HG03342 (cell line): Measurements from ENCODE around the gene SH3YL1.

Experiments
- ATAC-seq: cut with Tn5 transposase; IDR thresholded peaks from one replicate; pipeline ENCODE4 v1.9.1; 2021; ENCODE audit warnings: mild to moderate bottlenecking, moderate library complexity; ENCODE audit not compliant: unreplicated experiment

The SH3YL1 gene

DNA sequence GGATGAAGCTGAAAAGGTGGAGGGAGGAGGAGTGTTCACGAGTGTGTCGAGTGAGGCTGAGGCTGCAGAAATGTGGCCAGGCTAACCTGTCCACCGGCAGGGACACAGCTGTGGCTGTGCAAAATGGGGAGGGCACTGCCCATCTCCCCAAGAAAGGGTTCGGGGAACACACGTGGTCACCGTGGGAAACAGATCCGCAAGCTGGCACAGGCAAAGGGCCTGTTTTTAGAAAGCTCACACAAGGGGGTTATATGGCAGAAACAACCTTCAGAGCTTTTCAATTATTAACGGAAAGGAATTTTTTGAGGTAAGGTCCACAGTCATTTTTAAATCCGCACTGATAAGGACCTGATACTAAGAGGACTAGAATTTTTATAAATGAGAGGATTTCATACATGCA, 35.7 kb downstream of the SH3YL1 start:
- no peak for ATAC-seq

DNA sequence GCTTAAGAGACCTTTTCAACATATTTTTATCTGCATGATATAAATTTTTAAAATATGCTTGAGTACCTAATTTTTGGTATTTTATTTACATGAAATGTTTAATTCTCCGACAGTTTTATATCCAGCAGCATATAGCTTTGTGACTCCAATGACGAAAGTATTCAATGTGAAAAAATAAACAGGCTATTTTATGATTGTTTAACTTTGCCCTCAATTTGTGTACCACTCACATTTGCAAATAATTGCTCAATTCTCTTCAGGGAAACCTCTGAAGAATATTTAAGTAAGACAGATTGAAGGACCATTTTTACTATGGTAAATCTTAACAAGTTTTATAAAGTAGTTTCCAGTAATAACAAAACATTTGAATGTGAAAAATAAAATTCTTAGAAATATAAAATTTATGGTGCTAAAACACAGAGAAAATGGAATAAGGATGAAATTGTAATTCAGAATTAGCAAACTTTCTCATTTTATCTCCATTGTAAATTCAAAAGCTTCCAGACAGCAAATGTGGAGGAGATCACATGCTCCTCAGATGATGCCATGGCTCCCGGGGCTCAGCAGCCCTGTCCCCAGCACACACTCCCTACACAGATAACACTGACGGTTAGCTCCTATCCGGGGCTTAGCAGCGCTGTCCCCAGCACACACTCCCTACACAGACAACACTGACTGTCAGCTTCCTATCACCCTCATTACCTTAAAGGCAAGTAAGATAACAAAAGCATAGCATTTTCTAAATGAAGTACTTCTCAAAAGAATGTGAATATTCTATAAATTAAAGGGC, 39.7 kb downstream of the SH3YL1 start:
- no peak for ATAC-seq

DNA sequence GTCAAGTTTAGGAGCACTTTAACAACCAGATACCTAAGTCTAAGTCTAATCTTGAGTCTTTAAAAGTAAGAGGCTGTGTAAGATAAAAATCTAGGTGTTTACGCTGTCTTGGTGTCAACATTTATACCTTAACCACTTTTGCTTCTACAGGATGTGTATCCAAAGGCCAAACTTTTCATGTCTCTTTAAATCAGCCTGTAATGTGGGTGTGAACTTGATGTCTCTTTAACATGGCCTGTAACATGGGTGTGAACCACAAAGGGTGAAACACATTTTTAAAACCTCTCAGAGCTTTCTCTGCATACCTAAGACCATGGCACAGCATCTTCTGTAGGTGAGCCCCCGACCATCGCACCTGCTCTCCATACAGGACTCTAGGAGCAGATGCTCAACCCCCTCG, 40.4 kb downstream of the SH3YL1 start:
- ATAC-seq, result no peak

DNA sequence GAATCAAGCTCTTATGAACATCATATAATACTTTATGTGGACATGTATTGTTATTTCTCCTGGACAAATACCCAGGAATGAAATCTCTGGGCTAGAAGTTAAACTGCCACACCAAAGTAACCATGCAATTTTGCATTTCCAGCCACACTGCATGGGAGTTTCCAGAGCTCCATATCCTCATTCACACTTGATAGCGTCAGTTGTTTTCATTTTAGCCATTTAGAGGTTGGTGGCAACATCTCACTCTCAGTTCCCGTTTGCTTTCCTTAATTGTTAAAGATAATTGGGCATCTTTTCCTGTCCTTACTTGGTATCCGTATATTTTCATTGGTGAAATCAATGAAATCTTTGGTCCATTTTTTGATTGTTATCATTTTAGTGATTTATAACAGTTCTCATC, 47.8 kb downstream of the SH3YL1 start:
- no peak for ATAC-seq

DNA sequence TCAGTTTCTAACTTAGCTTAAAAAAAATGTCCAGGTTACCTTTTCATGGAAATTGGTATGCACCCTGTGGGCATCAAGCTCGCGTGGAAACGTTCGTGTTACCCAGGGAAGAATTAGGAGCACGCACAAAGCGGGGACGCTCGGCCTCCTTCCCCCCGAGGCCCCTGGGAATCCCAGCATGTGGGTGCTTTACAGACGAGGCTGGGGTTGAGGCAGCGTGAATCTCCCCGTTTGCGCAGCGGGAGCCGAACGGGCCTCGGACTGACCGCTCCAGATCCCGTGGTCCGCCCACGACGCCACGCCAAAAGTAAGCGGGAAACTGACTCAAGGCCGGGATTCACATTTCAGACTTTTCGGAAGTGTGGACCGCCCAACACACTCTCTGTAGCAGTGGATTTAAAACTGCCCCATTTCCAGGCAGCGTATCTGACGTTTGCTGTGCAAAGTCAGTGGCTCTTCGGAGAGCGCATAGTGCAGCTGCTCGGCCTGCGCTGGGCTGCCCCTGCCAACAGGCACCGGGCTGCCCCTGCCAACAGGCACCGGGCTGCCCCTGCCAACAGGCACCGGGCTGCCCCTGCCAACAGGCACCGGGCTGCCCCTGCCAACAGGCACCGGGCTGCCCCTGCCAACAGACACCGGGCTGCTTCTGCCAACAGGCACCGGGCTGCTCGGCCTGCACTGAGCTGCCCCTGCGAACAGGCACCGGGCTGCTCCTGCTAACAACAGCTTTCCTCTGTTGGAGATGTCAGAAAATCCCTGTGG, 49.7 kb downstream of the SH3YL1 start:
- ATAC-seq, result no peak

DNA sequence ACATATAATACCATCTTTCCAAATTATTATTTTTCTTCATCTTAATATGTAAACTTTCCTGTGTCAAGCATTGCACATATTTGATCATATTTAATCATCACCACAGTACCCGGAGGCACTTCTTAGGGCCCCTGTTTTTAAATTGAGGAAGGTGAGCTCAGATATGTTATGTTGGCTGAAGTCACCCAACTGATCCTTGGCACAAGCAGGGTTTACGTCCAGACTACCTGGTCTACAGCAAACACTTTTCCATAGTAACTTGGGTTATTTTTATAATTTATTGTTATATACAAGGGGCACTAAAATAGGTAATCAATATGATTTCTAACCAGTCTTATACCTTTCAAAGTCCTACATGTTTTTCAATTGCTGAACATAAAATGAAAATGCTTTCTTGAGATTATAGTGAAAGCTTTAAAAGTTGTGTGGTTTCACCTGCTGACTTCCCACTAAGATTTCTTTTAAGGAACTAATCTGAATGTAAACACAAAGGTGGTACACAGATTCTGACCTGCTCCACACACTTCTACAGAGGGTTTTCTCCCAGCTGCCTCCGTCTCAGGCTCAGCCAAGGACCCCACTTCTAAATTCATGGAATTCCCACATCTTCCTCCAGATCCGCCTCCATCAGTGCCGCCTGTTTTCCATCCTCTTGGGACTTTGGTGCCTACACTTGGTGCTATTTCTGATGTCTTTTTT, 52.2 kb downstream of the SH3YL1 start:
- no peak for ATAC-seq

DNA sequence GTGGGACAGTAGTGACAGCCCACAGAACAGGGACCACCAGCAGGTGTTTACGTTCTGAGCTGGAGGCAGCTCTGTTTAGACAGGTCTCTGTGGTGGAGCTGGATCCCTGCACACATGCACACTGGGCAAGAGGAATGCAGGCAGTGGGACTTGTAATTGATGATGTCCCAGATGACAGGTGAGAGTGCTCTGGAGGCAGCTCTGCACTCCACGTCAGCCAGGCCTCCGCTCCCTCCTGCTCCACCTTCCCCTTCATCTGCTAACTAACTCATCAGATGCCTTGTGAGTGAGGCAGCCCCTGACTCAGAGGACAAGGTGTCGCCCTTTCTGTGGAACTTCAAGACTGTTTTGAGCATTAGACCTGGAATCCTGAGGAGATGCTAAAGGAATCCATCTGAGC, 53.2 kb downstream of the SH3YL1 start:
- ATAC-seq, result no peak

DNA sequence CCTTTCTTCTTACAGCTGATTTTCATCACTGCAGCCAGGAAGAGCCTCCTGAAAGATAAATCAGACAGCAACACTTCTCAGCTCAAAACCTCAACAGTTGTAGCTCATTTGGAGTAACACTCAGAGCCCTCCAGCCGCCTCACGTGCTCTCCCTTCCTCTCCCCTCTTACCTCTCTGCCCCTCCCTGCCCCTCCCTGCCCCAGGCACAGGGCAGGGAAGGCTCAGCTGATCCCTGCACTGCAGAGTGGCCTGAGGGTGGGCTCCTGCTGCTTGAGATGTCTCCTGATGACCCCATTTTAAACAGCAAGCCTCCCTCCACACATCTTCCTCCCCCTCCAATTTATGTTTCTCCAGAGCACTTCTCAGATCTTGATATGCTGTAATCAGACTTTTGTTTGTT, 54.4 kb downstream of the SH3YL1 start:
- ATAC-seq, result no peak

DNA sequence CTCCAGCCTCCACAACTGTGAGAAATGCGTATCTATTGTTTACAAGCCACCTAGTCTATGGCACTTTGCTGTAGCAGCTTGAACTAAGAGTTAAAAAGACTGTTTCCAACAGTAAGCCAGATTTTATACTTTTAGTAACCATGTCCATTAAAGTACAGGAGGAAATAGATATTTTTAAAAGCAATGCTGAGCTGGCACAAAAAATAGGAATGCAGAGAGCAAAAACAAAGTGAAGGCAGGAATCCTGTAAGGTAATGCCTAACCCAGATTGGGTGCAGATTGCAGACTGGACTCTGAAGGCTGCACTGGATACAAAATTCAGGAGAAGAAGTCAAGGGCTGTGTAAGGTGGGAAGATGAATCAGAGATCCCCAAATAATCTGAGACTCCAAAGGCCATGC, 55.5 kb downstream of the SH3YL1 start:
- ATAC-seq, result no peak

DNA sequence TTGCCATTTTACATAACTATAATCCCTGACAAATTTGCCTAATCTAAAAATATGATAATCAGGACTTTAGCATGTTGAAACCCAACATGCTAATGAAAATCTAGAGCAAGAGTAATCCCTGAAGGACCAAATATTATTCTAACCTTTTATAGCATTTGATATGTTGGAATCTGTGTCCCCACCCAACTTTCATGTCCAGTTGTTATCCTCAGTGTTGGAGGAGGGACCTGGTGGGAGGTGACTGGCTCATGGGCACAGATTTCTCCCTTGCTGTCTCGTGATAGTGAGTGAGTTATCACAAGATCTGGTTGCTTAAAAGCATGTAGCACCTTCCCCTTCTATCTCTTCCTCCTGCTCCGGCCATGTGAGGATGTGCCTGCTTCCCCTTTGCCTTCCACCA, 59.8 kb downstream of the SH3YL1 start:
- no peak for ATAC-seq

DNA sequence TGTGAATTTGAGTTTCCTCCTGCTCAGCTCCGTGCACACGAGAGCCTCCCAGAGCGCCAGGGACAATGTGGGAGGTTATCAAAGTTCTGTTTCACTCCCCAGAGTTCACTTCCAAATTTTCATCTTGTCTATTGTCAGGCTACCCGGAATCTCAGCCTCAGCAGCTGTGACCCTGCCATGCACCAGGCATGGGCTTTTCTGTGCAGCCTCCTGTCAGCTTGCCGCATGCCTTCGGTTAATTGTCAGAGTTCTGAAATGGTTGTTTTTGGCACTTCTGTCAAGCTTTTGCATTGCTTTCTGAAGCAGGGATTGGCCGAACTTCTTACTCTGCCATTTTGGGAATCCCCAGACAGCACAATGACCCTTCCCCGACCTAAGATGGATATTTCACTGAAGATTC, 60.4 kb downstream of the SH3YL1 start:
- ATAC-seq, result no peak

DNA sequence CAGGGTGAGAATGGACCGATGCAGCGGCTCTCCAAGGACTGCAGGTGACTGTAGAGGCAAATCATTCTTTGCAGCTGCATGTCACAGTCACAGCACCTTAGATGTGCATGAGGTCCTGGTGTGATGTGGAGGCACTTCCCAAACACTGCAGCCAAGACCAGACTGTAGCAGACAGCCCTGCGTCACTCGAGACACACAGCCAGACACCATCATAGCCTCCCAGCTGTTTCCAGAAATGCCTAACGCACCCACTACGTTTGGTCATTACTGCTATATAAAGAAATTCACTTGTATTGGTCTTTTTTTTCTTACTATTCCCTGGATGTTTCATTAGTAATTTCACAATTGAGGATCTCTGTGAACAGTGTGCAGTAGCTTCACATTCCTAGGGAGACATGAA, 60.9 kb downstream of the SH3YL1 start:
- no peak for ATAC-seq

DNA sequence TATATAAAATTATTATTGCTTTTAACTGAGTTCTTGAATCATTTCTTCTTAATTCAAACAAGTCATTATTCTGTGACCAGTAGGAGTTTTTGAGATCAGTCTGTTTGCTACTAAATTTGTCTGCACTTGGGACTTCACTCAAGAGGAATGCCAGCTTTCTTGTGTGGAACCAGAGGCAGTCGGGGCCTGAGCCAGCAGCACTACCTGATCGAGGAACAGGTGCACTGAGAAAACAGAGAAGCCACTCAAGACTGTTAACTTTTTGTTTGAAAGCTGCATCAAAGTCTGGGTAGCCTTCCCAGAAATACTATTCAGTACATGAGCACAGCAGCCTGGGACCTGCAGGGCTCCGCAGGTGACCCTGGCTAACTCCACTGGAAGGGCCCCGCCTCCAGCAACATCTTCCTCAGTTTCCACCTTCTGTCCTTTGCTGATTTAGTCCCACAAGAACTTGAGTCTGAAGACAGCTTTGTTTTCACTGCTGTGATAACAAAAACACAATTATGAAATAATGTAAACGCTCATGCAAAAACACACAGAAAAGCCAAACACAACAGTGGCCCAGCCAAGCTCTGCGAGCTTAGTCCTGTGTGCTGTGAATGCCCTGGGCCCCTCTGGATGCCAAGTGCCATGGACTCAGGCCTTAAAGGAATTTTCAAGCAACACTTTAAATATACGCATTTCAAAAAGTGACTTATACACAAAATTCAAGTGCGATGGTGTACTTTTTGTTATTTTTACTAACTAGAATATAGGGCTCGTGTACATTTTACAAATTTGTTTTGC, 62.0 kb downstream of the SH3YL1 start:
- ATAC-seq, result no peak

DNA sequence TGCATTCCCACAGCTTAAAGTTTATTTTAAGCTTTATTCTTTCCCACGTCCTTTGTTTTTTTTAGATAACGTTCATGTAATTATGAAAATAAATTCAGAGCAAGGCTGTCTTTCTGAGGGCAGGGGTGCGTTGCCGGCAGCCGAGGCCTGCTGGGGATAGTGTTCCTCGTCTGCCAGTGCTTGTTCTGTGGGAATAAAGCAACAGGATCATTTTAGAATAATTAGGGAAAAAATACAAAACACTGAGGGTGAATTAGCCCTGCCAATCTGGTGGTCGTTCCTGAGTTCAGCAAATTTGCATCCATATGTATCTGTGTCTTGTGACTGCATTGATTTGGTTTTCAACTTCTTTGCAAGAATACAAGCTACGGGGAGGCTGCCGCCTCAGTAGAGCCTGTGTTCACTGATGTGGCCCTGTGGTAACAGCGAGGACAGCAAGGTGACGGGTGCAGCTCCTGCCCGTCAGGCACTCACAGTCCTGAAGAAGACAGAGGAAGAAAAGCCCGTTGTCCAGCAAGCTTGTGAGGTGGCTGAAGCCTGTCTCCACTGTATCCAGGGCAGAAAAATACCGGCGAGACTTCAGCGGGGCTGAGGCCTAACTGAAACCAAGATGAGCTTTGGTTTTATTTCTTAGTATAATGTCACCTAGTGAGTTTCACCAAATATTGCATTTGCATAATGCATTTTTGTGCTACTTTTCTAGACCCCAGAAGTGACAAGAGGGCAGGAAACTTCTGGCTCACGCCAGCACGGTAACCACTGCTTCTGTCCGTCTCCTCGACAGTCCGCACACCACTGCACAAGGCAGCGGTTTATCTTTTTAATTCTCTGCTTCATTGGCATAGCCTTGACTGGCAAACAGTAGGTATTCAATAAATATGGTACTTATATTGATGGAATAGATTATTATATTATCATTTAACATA, 64.5 kb downstream of the SH3YL1 start:
- no peak for ATAC-seq

DNA sequence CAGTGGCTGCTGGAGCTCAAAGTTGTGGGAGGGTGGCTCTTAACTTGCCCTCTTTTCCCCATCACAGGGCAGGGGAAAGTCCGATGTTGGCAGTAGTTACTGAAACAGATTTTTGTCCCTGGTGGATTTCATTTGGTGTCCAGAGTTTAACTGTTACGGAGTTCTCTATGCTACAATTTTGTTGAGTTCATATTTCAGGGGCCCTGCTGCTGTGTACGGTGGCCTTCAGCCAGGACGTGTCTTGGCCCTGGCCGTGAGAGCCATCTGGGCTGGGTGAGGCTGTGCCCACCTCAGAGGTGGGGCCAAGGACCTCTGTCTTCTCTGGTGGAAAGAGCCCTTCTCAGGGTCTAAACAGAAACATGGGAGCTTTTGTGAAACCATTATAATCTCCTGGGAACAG, 67.4 kb downstream of the SH3YL1 start:
- no peak for ATAC-seq

DNA sequence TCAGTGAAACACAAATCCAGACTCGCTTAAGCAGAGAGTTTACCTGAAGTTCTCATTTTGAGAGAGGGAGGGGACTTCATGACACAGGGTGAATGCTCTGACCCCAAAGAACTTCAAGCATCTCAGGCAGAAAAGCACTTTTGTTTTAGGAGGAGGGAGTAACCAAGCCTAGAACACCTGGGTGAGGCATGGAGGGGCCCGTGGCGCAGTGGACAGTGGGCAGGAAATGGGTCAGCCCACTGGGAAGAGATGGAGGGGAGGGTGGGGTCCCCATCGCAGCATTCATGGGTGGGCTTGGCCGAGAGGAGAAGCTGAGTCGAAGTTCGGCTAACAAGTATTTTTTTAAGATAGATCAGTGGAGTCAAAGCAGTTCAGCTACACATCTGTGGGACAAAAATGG, 67.9 kb downstream of the SH3YL1 start:
- no peak for ATAC-seq

DNA sequence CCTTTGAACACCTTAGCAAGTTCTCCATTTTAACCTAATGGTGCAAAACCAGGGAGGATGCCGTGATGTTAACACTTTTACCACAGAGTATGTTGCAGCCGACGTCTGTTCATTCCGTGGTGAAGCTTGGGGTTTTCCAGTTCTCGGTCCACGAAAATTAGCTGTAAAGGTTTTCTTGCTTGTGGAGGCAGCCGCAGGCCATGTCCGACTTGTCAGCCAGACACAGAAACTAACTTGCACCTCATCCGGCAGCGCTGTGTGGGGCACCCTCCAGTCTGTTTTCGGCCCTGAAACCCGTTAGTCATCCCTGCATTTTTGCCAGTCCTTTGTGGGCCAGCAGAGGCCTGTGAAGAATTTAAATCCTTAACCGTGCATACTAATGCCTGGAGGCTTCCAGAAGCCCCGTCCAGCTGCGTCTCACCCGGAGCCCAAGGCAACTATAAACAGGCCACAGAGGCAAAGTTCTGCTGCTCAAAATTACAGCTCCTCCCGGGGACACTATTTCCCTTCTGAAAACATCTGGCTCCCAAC, 70.6 kb downstream of the SH3YL1 start:
- no peak for ATAC-seq

DNA sequence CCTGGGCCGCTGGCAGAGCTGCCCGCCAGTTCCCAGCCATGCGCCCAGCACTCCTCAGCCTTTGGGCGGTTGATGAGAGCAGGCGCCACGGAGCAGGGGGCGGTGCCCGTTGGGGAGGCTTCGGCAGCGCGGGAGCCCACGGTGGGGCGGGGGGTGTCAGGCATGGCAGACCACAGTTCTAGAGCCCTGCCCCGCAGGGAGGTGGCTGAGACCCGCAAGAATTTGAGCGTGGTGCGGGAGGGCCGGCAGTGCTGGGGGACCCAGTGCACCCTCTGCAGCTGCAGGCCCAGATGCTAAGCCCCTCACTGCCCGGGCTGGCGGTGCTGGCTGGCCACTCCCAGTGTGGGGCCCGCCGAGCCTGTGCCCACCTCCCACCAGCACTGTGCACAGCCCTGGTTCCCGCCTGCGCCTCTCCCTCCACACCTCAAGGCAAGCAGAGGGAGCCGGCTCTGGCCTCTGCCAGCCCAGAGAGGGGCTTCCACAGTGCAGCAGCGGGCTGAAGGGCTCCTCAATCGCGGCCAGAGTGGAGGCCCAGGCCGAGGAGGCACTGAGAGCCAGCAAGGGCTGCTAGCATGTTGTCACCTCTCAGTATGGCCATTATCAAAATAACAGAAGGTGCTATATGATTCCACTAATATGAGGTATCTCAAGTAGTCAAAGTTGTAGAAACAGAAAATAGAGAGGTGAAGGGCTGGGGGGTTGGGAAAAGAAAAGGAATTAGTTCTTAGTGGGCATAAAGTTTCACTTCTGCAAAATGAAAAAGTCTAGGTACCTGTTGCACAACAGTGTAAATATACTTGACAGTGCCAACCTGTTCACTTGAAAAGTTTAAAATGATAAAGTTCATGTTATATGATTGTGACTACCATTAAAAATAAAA, 72.3 kb downstream of the SH3YL1 start:
- no peak for ATAC-seq

DNA sequence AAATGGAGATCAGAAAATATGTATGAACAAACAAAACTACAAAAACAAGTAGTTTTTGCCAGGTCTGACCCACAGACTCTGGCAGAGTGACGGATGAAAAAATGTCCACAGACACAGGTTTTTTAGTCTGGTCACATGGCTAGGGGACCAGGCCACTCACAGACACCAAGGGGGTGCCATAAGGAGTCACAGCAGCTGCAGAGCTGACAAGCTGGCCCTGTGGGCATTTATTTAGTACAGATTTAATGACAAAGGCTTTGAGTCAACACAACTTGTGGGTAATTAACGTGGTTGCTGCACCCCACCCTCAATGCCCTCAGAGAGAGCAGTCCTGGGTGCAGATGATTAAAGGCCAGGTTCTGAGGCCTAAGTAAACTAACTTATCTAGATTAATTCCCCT, 76.0 kb downstream of the SH3YL1 start:
- no peak for ATAC-seq
